HG02763 (cell line): ENCODE measurements around the gene CEBPG.
A peak's percentile ranks its signal among the peaks of the same experiment; 100 is the strongest.

Source experiments
- ATAC-seq: cut with Tn5 transposase; IDR thresholded peaks from one replicate; pipeline ENCODE4 v1.9.1; 2021; ENCODE audit warnings: mild to moderate bottlenecking, moderate library complexity; ENCODE audit not compliant: unreplicated experiment

The CEBPG gene

DNA sequence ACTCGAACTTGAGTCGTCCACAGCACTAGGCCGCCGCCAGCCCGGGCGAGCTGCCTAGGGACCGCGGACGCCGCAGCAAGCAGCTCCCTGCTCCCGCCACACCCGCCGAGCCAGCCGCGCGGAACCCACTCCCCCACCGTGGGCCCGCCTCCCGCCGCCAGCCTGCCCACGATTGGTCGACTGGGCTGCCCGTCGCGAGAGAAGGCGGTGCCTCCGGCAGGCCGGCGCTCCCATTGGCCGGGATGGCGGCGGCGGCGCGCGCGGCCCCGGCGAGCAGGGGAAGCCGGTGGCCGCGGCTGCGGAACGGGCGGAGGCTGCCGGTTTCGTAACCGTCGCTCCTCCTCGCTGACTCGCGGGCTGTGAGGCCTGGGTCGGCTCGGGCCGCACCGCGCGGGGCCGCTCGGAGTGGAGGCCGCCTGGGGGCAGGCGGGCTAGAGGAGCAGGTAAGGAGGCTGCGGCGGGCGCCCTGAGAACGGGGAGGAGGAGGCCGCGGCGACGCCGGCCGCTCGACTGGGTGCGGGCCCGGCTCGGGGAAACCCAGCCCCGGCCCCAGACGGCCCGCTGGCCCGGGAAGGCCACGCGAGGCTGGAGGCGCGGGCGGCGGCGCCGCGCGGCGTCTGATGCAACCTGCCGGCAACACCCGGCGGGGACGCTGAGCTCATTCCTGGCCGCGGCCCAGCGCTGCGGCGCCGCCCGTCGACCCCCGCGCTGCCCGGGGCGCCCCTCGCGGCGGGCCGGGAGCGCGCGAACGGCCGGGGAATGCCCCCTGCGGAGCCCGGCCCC, at the start of gene CEBPG:
Gene CEBPG, plus strand, starts transcription at position 257 of the 783 bp plus-strand sequence. CDS start 5,531 bp downstream, outside the sequence.
- ATAC-seq, result peak; percentile 91

DNA sequence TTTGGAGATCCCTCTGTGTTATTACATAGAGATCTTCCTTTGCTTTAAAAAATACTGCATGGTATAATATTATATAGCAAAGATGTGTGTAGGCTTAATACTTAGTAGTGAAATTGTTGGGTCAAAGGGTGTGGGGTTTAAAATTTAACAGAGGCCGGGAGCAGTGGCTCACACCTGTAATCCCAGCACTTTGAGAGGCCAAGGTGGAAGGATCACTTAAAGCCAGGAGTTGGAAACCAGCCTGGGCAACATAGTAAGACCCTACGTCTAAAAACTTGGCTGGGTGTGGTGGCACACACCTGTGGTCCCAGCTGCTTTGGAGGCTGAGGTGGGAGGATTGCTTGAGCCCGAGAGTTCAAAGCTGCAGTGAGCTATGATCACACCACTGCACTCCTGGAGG, 48.9 kb upstream of the CEBPG start:
- ATAC-seq, result no peak

DNA sequence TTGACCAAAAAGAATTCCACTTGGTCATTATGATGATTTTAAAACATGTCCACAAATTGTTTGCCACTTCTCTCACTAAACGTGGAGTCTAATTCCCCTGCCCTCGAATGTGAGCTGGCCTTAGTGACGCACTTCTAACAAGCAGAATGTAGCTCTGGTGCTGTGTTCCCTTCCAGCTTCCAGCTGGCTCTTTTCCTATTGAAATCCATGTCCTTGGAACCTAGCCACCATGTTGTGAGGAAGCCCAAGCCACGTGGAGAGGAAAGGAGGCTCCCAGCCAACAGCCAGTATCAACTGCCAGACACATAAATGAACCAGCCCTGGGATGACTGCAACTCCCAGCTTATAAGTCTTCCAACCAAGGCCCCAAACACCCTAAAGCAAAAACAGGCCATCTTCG, 47.6 kb upstream of the CEBPG start:
- no peak for ATAC-seq

DNA sequence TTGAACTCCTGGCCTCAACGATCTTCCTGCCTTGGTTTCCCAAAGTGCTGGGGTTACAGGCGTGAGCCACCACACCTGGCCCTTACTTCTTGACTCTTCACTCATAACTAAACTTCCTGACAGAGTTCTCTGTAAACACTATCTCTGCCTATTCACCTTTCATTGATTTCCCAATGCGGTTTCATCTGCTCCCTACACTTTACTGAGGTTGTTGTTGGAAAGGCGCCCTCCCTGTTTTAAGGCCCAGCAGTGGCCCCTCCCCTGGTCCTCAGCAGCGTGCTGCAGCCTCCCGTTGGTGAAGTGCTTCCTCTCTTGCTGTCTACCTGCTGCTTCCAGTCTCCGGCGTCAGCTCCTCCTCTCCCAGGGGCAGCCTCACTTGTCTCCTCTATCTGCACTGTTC, 44.4 kb upstream of the CEBPG start:
- no peak for ATAC-seq

DNA sequence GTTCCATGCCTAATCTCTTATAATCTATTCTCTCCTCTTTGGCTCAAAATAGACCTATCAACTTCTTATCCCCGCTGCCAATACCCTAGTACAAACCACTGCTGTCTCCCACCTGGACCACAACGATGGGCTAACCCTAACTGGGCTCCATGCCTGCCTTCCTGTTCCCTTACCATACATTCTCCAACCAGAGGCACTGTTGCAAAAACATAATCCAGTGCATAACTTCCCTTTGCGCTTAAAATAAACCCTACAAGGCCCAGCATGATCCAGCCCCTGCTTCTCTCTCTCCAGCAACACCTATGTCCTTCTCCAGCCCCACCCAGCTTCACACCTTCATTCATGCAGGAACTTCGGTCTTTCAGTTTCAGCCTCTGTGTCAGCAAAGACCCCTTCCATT, 43.8 kb upstream of the CEBPG start:
- no peak for ATAC-seq

DNA sequence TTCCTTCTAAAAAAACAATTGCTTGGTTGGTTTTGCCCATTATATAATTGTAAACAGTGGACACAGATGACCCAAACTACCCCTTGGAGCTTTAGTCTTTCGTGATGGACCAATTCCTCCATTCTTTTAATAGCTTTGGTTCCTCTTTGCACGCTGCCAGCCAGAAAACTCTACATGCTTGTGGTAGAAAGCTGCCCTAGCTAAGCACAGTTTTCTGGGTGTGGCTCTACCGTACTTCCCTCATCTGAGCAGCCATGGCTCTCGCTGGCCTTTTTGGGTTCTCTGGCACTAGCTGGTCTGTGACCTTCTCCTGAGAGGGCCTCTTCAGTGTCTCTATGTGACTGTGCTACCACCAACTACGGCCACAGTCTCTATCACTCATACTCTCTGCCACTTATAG, 41.3 kb upstream of the CEBPG start:
- ATAC-seq, result no peak

DNA sequence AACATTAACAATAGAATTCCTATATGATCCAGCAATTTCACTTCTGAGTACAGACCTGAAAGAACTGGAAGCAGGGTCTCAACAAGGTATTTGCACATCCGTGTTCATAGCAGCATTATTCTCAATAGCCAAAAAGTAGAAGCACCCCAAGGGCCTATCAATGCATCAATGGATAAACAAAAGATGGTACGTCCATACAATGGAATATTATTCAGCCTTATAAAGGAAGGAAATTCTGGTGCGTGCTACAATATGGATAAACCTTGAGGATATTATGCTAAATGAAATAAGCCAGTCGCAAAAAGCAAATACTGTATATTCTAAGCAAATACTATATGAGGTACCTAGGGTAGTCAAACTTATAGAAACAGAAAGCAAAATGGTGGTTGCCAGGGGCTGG, 40.4 kb upstream of the CEBPG start:
- ATAC-seq, result no peak

DNA sequence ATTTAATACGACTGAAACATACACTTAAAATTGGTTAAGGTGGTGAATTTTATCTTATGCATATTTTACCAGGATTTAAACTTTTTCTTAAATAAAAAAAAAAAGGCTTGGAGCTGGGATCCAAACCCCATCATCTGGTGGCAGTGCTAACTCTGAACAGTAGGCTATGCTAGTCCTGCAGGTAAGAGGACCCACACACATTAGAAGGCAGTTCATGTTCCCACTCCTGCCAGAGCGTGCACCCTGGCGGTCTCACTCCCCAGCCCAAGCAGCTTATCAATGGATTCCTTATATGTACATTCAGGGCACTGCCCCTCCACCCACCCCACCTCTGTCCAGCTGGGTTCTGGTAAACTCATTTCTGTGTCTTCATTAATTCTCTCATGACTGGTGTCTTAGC, 39.9 kb upstream of the CEBPG start:
- ATAC-seq, result no peak

DNA sequence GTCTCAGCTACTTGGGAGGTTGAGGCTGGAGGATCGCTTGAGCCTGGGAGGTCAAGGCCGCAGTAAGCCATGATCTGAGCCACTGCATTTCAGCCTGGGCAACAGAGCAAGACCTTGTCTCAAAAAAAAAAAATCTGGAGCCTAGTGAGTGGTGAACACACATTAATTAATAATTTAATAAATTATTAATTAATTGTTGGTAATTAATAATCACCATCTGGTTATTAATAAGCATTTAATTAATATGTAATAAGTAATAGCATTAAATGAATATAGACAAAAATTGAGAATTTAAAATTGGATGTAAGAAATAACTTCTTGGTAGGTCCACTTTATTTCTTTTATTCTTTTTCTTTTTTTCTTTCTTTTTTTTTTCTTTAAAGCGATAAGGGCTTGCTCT, 39.2 kb upstream of the CEBPG start:
- no peak for ATAC-seq

DNA sequence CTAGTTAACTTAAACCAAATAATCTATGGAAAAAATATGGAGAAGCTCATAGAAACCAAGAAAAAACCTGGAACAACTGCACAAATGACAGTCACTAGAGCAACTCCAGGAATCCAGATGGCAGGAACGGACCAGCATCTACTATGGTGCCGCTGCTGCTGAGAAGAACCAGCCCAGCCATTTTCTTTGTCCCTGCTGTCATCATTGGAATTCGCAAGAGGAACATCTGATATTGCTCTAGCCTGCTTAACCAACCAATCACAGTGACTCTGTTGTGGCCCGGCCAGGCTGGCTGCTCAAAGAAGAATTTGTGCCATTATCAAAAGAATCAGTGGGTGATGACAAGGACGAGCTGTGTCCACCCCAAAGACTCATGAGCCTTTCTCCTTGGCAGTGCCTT, 38.1 kb upstream of the CEBPG start:
- no peak for ATAC-seq

DNA sequence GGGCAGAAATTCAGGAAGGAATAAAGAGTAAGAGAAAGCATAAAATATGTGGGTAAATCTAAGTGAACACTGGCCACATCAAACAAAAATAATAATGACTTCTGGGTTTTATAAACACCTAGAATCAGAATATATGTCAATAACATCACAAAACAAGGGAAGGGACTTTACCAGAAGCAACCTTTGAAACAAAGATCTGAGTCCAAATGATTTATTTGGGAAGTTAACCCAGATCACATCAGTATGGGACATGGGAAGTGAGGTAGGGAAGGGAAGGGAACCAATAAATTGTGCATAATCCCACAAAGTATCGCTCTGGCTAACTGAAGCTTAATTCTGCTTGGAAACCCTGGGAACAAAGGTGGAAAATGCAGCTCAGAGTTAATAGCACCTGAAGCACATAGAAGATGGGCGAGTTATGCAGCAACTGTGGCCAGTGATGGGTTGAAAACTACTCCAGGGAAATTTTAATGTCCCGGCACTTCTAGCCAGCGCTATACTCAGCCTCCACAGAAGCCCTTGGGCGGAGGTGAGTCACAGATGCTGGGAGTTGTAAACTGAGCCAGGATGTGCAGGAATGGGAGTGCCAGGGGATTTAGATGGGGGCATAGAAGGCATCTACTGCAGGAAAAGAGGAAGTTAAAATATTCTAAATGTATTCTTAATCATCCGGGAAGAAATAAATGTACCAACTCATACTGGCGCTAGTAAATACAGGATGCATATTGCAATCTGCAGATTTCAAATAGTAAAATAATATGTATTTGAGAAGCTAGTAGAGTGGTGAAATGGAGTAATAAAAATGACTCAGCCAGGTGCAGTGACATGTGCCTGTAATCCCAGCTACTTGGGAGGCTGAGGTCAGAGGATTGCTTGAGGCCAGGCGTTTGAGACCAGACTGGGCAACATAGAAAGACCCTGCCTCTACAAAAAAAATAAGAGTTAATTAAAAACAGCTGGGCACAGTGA, 34.2 kb upstream of the CEBPG start:
- no peak for ATAC-seq

DNA sequence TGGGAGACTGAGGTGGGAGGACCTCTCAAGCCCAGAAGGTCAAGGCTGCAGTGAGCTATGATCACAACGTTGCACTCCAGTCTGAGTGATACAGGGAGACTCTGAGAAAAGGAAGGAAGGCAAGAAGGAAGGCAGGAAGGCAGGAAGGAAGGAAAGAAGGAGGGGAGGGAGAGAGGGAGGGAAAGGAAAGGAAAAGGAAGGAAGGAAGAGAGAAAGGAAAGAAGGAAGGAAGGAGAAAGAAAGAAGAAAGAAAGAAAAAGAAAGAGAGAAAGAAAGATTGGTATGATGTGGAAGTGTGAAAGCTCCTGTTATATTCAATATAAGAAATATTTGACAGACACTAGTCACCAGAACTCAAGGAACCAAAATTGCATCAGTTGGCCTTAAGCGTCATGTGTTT, 32.5 kb upstream of the CEBPG start:
- ATAC-seq, result no peak

DNA sequence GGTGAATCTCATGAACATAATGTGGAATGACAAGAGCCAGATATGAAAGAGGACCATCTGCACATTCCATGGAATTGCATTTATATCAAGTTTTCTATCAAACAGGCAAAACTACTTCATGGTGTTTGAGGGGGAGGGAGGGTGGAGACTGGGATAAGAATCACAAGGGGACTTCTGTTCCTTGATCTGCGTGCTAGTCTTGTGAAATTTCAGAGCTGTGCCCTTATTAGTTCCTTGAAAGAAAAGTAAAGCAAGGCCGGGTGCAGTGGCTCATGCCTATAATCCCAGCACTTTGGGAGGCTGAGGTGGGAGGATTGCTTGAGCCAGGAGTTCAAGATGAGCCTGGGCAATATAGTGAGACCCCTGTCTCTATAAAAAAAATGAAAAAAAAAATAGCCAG, 30.2 kb upstream of the CEBPG start:
- ATAC-seq, result no peak

DNA sequence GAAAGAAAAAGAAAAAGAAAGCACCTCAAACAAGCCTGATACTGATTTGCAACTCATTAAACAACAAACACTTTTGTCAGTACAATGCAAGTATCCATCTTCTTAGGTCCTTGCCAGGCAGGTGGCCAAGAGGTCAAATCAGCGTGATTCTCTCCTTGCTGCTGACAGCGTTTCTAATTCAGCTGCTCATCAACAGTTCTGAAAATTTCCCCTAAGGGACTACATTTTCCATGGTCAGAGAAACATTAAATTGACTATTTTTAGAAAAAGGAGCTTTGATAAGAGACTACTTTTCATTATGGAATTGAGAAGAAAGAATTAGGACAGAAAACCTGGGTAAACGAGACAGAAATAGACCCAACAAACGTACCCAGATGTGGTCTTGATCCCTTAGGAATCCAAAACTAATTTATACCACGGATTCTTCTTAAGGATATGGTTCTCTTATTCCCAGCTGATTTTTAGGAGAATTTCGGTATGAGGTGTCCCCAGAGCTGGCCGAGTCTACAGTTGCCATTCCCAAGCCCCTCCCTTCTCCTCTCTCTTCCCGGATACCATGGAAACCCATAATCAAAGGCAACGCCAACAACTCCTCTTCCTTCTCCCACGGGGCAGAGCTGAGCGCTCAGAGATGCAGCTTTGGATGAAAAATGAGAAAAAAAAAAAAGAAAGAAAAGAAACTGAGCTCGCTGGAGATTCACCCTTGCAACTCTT, 29.5 kb upstream of the CEBPG start:
- no peak for ATAC-seq

DNA sequence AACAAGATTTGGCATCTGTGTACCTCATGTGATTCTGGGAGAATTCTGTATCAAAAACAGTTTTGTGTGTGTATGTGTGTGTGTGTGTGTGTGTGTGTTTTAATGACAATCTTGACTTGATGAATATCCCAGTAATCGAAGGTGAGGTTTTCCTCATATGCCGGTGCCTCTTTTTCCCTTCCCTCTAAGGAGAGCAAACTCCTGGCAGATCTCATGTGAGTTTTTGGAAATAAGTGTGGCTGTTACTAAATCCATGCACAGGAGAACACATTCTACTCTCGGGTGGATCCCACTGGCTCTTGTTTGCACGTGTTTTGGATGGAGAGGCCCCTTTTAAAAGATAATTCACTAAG, 29.0 kb upstream of the CEBPG start:
- ATAC-seq, result no peak

DNA sequence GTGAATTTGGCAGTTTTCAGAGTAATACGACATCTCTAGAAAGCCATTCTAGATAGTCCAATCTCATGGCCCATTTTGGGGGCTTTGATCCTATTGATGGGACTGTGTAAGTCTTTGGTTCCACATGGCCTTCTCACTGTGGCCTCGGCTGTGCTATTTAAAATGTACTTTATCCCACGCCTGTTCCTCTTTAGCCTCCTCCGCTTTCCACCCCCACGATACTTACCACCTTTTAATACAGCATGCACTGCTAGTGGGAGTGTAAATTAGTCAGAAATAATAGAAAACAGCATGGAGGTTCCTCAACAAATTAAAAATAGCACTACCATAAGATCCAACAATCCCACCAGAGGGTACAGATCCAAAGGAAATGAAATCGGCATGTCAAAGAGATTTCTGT, 28.3 kb upstream of the CEBPG start:
- ATAC-seq, result no peak

DNA sequence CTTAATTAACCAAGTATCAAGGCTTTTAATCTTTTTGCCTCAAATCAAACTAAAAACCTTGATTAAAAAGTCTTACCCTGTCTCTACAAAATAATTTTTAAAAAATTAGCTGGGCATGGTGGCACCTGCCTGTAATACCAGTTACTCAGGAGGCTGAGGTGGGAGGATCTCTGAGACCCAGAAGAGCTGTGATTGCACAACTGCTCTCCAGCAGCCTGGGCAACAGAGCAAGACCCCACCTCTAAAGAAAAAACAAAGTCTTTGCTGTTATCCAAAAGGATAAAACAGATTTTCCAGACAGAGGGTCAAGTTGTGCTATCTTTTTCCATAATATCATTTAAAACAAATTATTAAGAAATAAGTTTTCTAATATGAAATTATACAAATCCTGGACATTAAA, 26.8 kb upstream of the CEBPG start:
- no peak for ATAC-seq

DNA sequence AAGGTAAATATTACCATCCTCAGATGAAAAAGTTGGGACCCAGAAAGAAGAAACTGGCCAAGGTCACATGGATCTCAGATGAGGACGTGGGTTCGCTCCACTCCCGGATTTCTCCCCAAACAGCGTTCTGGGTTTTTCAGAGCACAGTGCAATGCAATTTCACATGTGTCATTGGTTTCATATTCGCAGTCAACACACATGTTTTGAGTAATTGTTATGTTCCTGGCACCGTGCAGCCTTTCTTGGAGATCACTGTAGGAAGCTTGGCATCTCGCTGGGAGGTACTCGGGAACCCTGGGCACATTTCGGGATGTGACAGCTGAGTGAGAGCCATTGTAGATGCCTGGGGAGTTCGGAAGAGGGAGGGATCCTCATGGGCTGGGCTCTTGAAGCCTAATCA, 26.2 kb upstream of the CEBPG start:
- ATAC-seq, result no peak

DNA sequence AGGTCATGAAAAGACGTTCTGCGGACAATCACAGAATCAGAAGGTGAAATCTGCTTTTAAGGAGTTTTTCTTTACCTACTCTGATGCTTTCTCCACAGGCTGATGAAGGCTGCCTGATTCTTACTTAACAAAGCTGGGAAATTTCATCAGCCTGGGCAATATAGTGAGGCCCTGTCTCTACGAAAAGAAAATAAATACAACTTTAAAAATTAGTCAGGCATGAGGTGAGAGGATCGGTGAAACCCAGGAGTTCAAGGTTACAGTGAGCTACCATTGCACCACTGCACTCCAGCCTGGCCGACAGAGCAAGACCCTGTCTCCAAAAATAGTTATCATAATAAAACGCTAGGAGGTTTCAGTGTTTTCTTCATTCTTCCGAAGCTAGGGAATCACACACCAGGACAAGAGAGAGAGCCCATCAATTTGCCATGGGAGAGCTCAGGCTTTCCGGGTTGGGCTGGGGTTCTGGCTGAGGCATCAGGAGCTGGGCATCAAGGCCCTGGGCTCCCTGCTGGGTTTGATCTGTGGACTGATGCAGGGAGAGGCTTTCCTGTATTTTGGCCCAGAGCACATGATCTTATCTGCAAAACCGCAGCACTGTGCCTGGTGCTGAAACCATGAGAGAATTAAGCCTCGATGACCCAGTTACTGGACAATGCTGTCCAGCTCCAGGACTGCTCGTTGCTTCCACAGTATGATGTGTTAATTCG, 25.1 kb upstream of the CEBPG start:
- no peak for ATAC-seq

DNA sequence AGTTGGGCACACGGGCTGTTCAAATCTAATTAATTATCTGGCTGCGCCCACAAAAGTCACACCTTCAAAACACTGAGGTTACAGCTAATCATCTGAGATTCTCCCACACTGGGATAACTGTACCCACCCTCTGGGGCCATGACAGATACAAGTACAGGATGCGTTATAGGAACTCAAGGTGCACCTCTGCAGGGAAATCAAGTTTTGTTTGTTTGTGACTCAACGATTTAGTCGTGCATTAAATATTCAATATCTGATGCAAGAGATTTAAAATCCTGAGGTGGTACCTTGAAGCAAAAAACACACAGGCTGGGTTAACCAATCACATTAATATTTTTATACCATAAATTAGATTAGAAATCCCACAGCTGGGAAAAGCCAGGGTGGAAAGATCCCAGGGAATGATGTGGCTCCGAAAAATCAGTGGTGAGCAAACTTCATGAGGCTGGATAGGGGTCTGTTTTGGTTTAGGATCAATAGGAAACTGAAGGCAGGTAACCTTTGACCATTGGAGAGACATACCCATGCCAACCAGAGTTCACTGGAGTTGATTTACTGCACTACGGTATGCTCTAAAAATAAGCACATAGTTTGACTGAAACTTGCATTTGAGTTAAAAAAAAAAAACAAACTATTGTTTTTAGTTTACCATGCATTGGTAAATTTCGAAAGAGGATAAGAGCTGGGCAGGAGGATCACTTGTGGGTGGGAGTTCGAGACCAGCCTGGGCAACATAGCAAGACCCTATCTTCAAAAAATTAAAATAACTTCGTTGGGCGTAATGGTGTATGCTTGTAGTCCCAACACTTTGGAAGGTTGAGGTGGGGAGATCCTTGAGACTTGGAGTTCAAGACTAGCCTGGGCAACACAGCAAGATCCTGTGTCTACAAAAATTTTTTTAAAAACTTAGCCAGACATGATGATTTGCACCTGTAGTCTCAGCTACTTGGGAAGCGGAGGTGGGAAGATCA, 23.9 kb upstream of the CEBPG start:
- ATAC-seq, result no peak
